B cell (primary cell): ENCODE measurements around the gene ADRM1. TPM values are rescaled to one million over a fixed set of nuclear protein-coding genes. Genes with fewer than 3 reads are reported as not detected.

Source experiments
- ATAC-seq: fragments of 200-7000 bp; cut with Tn5 transposase; one replicate; pipeline ENCODE4 v1.10.0; 2021; ENCODE audit warnings: low read depth, mild to moderate bottlenecking, moderate number of reproducible peaks, moderate library complexity
- CTCF ChIA-PET: fragments of 350-600 bp; sonication (Branson Sonifier 250); formaldehyde crosslinking; loops from one replicate; lab custom pipeline; 2021; ENCODE audit warnings: antibody characterized with exemption, inconsistent platforms; lab: Charles Lee
- POLR2A ChIA-PET: fragments of 350-600 bp; sonication (Branson Sonifier 250); formaldehyde crosslinking; loops from one replicate; lab custom pipeline; 2021; ENCODE audit warnings: antibody characterized with exemption; lab: Charles Lee
- DNase-seq: peaks from one replicate; pipeline ENCODE4 v3.0.0; 2013
- H2AFZ ChIP-seq: 2 replicates; pipeline ENCODE4 v1.6.1; 2012; ENCODE audit warnings: mild to moderate bottlenecking, low read depth, low read length; ENCODE audit not compliant: insufficient read depth, poor library complexity, severe bottlenecking
- H3K27ac ChIP-seq, 2 donors: 1 replicate in 1 of 2; 2 replicates in 1 of 2; pipeline ENCODE4 v1.5.1; 2012 to 2013; ENCODE audit warnings: low read length in 2 of 2, mild to moderate bottlenecking in 2 of 2, moderate library complexity in 1 of 2
- H3K27me3 ChIP-seq, 4 experiments: fragments of 200-600 bp in 1 of 4; sonication (generic) in 1 of 4; replicated peaks in 1 of 4; 1 replicate in 2 of 4; 2 replicates in 2 of 4; pipeline versions ENCODE4 v1.6.1 to v1.7.0; 2013 to 2016; ENCODE audit warnings: low read length in 3 of 4, mild to moderate bottlenecking in 2 of 4, mixed read lengths in 1 of 4, moderate library complexity in 1 of 4; ENCODE audit not compliant: insufficient read depth in 4 of 4, control insufficient read depth in 3 of 4; ENCODE audit errors: control extremely low read depth in 1 of 4
- H3K36me3 ChIP-seq, 2 experiments: replicated peaks in 1 of 2; 1 replicate in 1 of 2; 2 replicates in 1 of 2; pipeline versions ENCODE4 v1.6.1 to v1.7.1; 2013; ENCODE audit warnings: low read length in 1 of 2; ENCODE audit not compliant: insufficient read depth in 2 of 2, control insufficient read depth in 1 of 2; ENCODE audit errors: control extremely low read depth in 1 of 2, extremely low read depth in 1 of 2
- H3K4me1 ChIP-seq, 2 donors: fragments of 200-600 bp in 1 of 2; sonication (generic) in 1 of 2; 1 replicate in 1 of 2; 2 replicates in 1 of 2; pipeline versions ENCODE4 v1.5.1 to v1.6.1; 2013 to 2017; ENCODE audit warnings: low read length in 2 of 2; ENCODE audit not compliant: control insufficient read depth in 2 of 2, insufficient read depth in 2 of 2
- H3K4me2 ChIP-seq: replicated peaks from 2 replicates; pipeline ENCODE3; 2012; ENCODE audit warnings: mild to moderate bottlenecking, low read depth, low read length; ENCODE audit not compliant: poor library complexity, severe bottlenecking
- H3K4me3 ChIP-seq, 5 experiments: fragments of 200-600 bp in 1 of 5; sonication (generic) in 1 of 5; 1 replicate in 3 of 5; 2 replicates in 2 of 5; pipeline versions ENCODE4 v1.5.1 to v1.7.0; 2011 to 2016; ENCODE audit warnings: low read length in 4 of 5, mild to moderate bottlenecking in 4 of 5, low read depth in 2 of 5, control low read depth in 1 of 5, moderate library complexity in 1 of 5; ENCODE audit not compliant: insufficient read depth in 1 of 5; ENCODE audit errors: control extremely low read depth in 1 of 5, extremely low read depth in 1 of 5
- H3K79me2 ChIP-seq: fragments of 200-600 bp; sonication (generic); one replicate; pipeline ENCODE4 v1.6.0; 2016; ENCODE audit warnings: low read length; ENCODE audit not compliant: control insufficient read depth, insufficient read depth
- H3K9ac ChIP-seq: fragments of 200-600 bp; sonication (generic); 2 replicates; pipeline ENCODE4 v1.6.1; 2017; ENCODE audit warnings: mild to moderate bottlenecking, low read length, moderate library complexity
- H3K9me3 ChIP-seq, 3 donors: one replicate each; pipeline versions ENCODE4 v1.6.1 to v1.7.1; 2013; ENCODE audit warnings: low read length in 2 of 3; ENCODE audit not compliant: control insufficient read depth in 2 of 3, insufficient read depth in 1 of 3; ENCODE audit errors: control extremely low read depth in 1 of 3
- H4K20me1 ChIP-seq: 2 replicates; pipeline ENCODE4 v1.6.0; 2012; ENCODE audit warnings: mild to moderate bottlenecking, low read length; ENCODE audit not compliant: insufficient read depth, control insufficient read depth, poor library complexity, severe bottlenecking
- H3K27ac Mint-ChIP-seq: one replicate; pipeline ENCODE4 v1.8.0; 2021; ENCODE audit warnings: mixed read lengths
- H3K27me3 Mint-ChIP-seq: one replicate; pipeline ENCODE4 v1.8.0; 2021; ENCODE audit warnings: mixed read lengths
- H3K4me1 Mint-ChIP-seq: one replicate; pipeline ENCODE4 v1.8.0; 2021; ENCODE audit warnings: mixed read lengths
- H3K4me3 Mint-ChIP-seq: one replicate; pipeline ENCODE4 v1.8.0; 2021; ENCODE audit warnings: mixed read lengths
- H3K9me3 Mint-ChIP-seq: one replicate; pipeline ENCODE4 v1.8.0; 2022; ENCODE audit warnings: mixed read lengths; ENCODE audit not compliant: insufficient read depth
- EZH2 ChIP-seq: IDR thresholded peaks from 2 replicates; pipeline ENCODE4 v1.6.1; 2012; ENCODE audit warnings: borderline replicate concordance, low read depth, mild to moderate bottlenecking, moderate library complexity, low read length; ENCODE audit not compliant: insufficient read depth, poor library complexity, severe bottlenecking
- whole genome bisulfite sequencing: methylation state at CpG from one replicate; pipeline ENCODE4 v1.1.5; 2013; ENCODE audit warnings: missing lambda C conversion rate; ENCODE audit not compliant: insufficient coverage; 5-methylcytosine and 5-hydroxymethylcytosine counted together
- intact Hi-C: fragments of 100-400 bp; cut with micrococcal nuclease; formaldehyde crosslinking; loops from one replicate; pipeline ENCODE4 v1.10.0; 2022
- polyA plus RNA-seq: library from polyadenylated mRNA; depleted of rRNA; stranded (reverse); fragments of >200 nt; gene quantifications from 2 replicates; pipeline ENCODE4 v1.2.3, GENCODE V29; 2012
- total RNA-seq, 2 donors: library from RNA; stranded (reverse); fragments of 120-200 nt in 1 of 2; gene quantifications; 1 replicate in 1 of 2; 2 replicates in 1 of 2; pipeline versions ENCODE4 v1.2.3 to v1.2.4, GENCODE V29; 2013 to 2022
- TF ChIP-seq, protein P1 (sequence below): fragments of 200-600 bp; IDR thresholded peaks from one replicate; pipeline ENCODE4 v1.8.0; 2022; ENCODE audit warnings: antibody characterized with exemption, mild to moderate bottlenecking

ADRM1 gene
- total and polyA plus RNA-seq, 2 donors (not counting 1 experiment from before 2014, with no cell fraction given): 73.9 to 87.2 TPM

DNA sequence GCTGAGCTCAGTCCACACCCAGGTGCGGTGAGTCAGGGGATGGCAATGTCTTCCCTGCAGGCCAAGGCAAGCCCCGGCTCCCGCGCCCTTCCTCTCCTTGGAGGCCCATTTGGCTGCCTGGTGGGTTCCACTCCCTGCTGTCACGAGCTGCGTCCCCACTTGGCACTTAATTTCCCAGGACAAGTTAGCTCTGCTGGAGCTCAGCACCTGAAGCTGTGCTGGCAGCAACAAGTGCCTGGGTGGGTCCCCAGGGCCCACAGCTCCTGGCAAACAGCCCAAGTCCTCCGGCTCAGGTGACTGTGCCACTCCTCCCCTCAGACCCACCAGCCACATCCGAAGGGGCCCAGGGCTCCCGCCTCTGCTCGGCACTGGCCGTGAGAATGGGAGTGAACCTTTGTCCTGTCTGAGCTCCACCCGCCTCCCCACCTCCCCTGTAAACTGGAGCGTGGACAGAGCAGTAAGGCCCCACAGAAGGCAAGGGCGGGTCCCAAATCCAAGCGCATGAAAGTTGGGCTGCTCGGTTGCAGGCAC lies 47.4 kb downstream of the ADRM1 start:
- Histone ChIP-seq H3K27ac (no peak overlapping the region), H3K9ac (no peak overlapping the region), H4K20me1 (no peaks in the 10 kb centered on the region), H3K27me3 (no peaks in the 10 kb centered on the region), H3K9me3 (peaks cover 0 to 4% (median 0%) of the 10 kb centered on the region in 3 donors), H3K4me3 (no peak overlapping the region), H3K36me3 (no peaks in the 10 kb centered on the region), H3K79me2 (no peaks in the 10 kb centered on the region), H3K4me1 (no peaks in the 10 kb centered on the region), H2AFZ (no peak overlapping the region), H3K4me2 (no peak overlapping the region)
- intact Hi-C loops: no loop called here
- 88% methylated on average over 16 of the region's 16 CpGs for WGBS
- ChIA-PET POLR2A (no interaction called here), CTCF (no interaction called here)
- Mint-ChIP-seq H3K27ac (no peak overlapping the region), H3K27me3 (no peaks in the 10 kb centered on the region), H3K4me3 (no peak overlapping the region), H3K9me3 (peaks cover 3% of the 10 kb centered on the region), H3K4me1 (no peaks in the 10 kb centered on the region)
- ATAC-seq (no peak), DNase-seq (no peak)
- no peak for TF ChIP-seq EZH2
- TF ChIP-seq, protein P1, sequence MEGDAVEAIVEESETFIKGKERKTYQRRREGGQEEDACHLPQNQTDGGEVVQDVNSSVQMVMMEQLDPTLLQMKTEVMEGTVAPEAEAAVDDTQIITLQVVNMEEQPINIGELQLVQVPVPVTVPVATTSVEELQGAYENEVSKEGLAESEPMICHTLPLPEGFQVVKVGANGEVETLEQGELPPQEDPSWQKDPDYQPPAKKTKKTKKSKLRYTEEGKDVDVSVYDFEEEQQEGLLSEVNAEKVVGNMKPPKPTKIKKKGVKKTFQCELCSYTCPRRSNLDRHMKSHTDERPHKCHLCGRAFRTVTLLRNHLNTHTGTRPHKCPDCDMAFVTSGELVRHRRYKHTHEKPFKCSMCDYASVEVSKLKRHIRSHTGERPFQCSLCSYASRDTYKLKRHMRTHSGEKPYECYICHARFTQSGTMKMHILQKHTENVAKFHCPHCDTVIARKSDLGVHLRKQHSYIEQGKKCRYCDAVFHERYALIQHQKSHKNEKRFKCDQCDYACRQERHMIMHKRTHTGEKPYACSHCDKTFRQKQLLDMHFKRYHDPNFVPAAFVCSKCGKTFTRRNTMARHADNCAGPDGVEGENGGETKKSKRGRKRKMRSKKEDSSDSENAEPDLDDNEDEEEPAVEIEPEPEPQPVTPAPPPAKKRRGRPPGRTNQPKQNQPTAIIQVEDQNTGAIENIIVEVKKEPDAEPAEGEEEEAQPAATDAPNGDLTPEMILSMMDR: no peak

DNA sequence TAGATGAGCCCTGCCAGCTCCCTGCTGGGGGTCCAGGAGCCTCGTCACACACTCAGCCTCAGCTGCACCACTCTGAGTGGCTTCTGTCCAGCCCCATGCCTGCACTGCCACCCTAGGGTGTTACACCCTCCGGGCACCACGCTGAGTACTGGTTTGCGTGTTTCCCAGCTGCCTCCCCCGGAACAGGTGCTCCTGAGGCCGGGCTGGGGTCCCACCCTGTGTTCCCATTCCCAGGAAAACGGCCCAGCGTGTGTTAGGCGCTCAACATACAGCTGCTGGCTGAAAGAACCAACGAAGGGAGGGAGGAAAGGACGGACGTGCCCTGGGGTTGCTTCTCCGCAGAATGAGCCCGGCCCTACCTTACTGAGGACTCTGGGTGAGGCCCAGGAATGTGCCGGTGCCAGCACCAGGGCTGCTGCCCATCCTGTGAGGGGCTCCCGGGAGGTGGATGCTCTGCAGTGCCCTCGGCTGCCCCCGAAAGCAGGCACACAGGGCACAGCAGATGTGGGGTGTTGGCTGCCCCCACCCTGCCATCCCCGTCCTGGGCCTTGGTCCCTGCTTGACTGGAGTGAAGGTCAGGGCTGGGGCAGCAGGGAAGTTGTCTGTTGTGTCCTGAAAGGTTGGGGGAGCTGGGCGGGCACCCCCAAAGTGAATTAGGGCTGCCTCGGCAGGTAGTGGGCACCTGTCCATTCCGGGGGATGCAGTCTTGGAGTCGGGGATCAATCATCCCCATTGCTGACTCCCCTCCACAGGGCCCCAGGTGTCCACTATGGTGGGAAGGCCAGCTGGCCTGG lies 48.0 kb downstream of the ADRM1 start:
- H3K4me1 Mint-ChIP-seq: no peaks in the 10 kb centered on the region
- H3K27me3 ChIP-seq: no peaks in the 10 kb centered on the region
- H3K27me3 Mint-ChIP-seq: no peaks in the 10 kb centered on the region
- no peak for ATAC-seq
- peaks cover 3% of the 10 kb centered on the region for H3K9me3 Mint-ChIP-seq
- POLR2A ChIA-PET: no interaction called here
- no peak overlapping the region for H2AFZ ChIP-seq
- no peaks in the 10 kb centered on the region for H3K36me3 ChIP-seq
- no peak overlapping the region for H3K9ac ChIP-seq
- WGBS: 84% methylated on average over 22 of the region's 23 CpGs
- no peak overlapping the region for H3K4me3 ChIP-seq
- TF ChIP-seq, protein P1: no peak
- TF ChIP-seq EZH2: no peak
- H3K4me3 Mint-ChIP-seq: no peak overlapping the region
- no peak for DNase-seq
- no peaks in the 10 kb centered on the region for H3K4me1 ChIP-seq
- no peak overlapping the region for H3K27ac ChIP-seq
- CTCF ChIA-PET: no interaction called here
- intact Hi-C loops: no loop called here
- H3K27ac Mint-ChIP-seq: no peak overlapping the region
- no peaks in the 10 kb centered on the region for H4K20me1 ChIP-seq
- no peak overlapping the region for H3K4me2 ChIP-seq
- peaks cover 0 to 4% (median 0%) of the 10 kb centered on the region in 3 donors for H3K9me3 ChIP-seq
- no peaks in the 10 kb centered on the region for H3K79me2 ChIP-seq
